ENCODE results near the gene EVA1A.

- TF ChIP-seq CTCF (IDR thresholded peaks at IDR 0.05) (no peak), POLR2A (IDR thresholded peaks at IDR 0.05) (no peak)
Observed at GRCh38 chr2:75462721-75463120, 98.0 kb downstream of the EVA1A start.
